Activated CD4-positive, alpha-beta T cell treated with anti-CD3 and anti-CD28 coated beads for 36 hours (primary cell): Measurements from ENCODE around the gene EBF4. TPM values are rescaled to one million over a fixed set of nuclear protein-coding genes. Genes with fewer than 3 reads are reported as not detected.

Source experiments
- ATAC-seq: fragments of 200-7000 bp; cut with Tn5 transposase; one replicate; pipeline ENCODE4 v1.10.0; 2021; ENCODE audit warnings: mild to moderate bottlenecking, moderate library complexity
- CTCF ChIA-PET: fragments of 350-600 bp; sonication (Branson Sonifier 250); formaldehyde crosslinking; loops from one replicate; lab custom pipeline; 2021; ENCODE audit warnings: antibody characterized with exemption; lab: Charles Lee
- POLR2A ChIA-PET: fragments of 350-600 bp; sonication (Branson Sonifier 250); formaldehyde crosslinking; loops from one replicate; lab custom pipeline; 2021; ENCODE audit warnings: antibody characterized with exemption, inconsistent platforms; lab: Charles Lee
- DNase-seq: peaks from one replicate; pipeline ENCODE4 v3.0.0-alpha.2; 2020
- H3K27ac Mint-ChIP-seq: one replicate; pipeline ENCODE4 v1.8.0; 2021; ENCODE audit warnings: mixed read lengths
- H3K27me3 Mint-ChIP-seq: one replicate; pipeline ENCODE4 v1.8.0; 2021; ENCODE audit warnings: mixed read lengths
- H3K36me3 Mint-ChIP-seq: one replicate; pipeline ENCODE4 v1.8.0; 2021; ENCODE audit warnings: low read depth, mixed read lengths
- H3K4me1 Mint-ChIP-seq: one replicate; pipeline ENCODE4 v1.8.0; 2021; ENCODE audit warnings: mixed read lengths
- H3K4me3 Mint-ChIP-seq: one replicate; pipeline ENCODE4 v1.8.0; 2021; ENCODE audit warnings: mild to moderate bottlenecking, moderate library complexity, mixed read lengths
- H3K9me3 Mint-ChIP-seq: one replicate; pipeline ENCODE4 v1.8.0; 2021; ENCODE audit warnings: low read depth, mixed read lengths
- intact Hi-C, 2 experiments: fragments of 100-400 bp; cut with DNase I in 1 of 2; cut with micrococcal nuclease in 1 of 2; formaldehyde crosslinking; loops; one replicate each; pipeline versions ENCODE4 v1.14.2 to v1.15.1; 2022 to 2024; cut with DNase I, micrococcal nuclease
- total RNA-seq, 2 experiments: library from RNA; stranded (reverse); gene quantifications; one replicate each; pipeline ENCODE4 v1.2.3, GENCODE V29; 2021

EBF4 gene
- total RNA-seq, 2 experiments from 2014 or later = 3.7 to 4.3 TPM

- no peak for ATAC-seq
- H3K27me3 Mint-ChIP-seq = peaks cover 43% of the 10 kb centered on the region
- no peak for DNase-seq
- POLR2A ChIA-PET = no interaction called here
- H3K36me3 Mint-ChIP-seq = peaks cover 4% of the 10 kb centered on the region
- no peak overlapping the region for H3K4me3 Mint-ChIP-seq
- no peak overlapping the region for H3K27ac Mint-ChIP-seq
- CTCF ChIA-PET = interaction anchor here (0.5 to 0.8 kb wide), 3 partner anchors 70 to 216 kb away, joined by 3 to 5 read pairs (median 4); no protein-coding TSS in a partner anchor
- intact Hi-C loops = no loop called here
- peaks cover 22% of the 10 kb centered on the region for H3K4me1 Mint-ChIP-seq
- H3K9me3 Mint-ChIP-seq = no peaks in the 10 kb centered on the region
Observed at GRCh38 chr20:2797136-2797983, 104.8 kb downstream of the EBF4 start.

- ChIA-PET POLR2A (no interaction called here), CTCF (no interaction called here)
- intact Hi-C loops = no loop called here
- H3K9me3 Mint-ChIP-seq = no peaks in the 10 kb centered on the region
- H3K27me3 Mint-ChIP-seq = peaks cover 47% of the 10 kb centered on the region
- peaks cover 4% of the 10 kb centered on the region for H3K36me3 Mint-ChIP-seq
- peaks cover 22% of the 10 kb centered on the region for H3K4me1 Mint-ChIP-seq
- no peak overlapping the region for H3K27ac Mint-ChIP-seq
- H3K4me3 Mint-ChIP-seq = no peak overlapping the region
- ATAC-seq (no peak), DNase-seq (no peak)
Observed at GRCh38 chr20:2798095-2798805, 105.7 kb downstream of the EBF4 start.

- peak overlapping the region; percentile 86 for H3K4me3 Mint-ChIP-seq
- H3K27me3 Mint-ChIP-seq = peaks cover 47% of the 10 kb centered on the region
- CTCF ChIA-PET = no interaction called here
- H3K36me3 Mint-ChIP-seq = peaks cover 4% of the 10 kb centered on the region
- POLR2A ChIA-PET = no interaction called here
- DNase-seq = peak; percentile 23
- intact Hi-C loops = loop anchor here in 1 of 2 experiments (1.0 kb wide), 1 partner anchor 49 kb away; no protein-coding TSS in a partner anchor
- H3K9me3 Mint-ChIP-seq = no peaks in the 10 kb centered on the region
- no peak overlapping the region for H3K27ac Mint-ChIP-seq
- peaks cover 22% of the 10 kb centered on the region for H3K4me1 Mint-ChIP-seq
- ATAC-seq = peak; percentile 51
Observed at GRCh38 chr20:2798814-2799213, 106.2 kb downstream of the EBF4 start.

GRCh38 chr20:2799271-2799670 lies 106.7 kb downstream of the EBF4 start:
- no peak for DNase-seq
- Mint-ChIP-seq H3K27me3 (peaks cover 51% of the 10 kb centered on the region), H3K4me3 (peak overlapping the region; percentile 86), H3K9me3 (no peaks in the 10 kb centered on the region), H3K27ac (peak overlapping the region; percentile 89), H3K4me1 (peaks cover 22% of the 10 kb centered on the region), H3K36me3 (peaks cover 4% of the 10 kb centered on the region)
- peak; percentile 26 for ATAC-seq
- POLR2A ChIA-PET = no interaction called here
- intact Hi-C loops = loop anchor here in 1 of 2 experiments (1.0 kb wide), 1 partner anchor 49 kb away; no protein-coding TSS in a partner anchor
- CTCF ChIA-PET = no interaction called here

- H3K27me3 Mint-ChIP-seq = peaks cover 52% of the 10 kb centered on the region
- POLR2A ChIA-PET = no interaction called here
- peaks cover 22% of the 10 kb centered on the region for H3K4me1 Mint-ChIP-seq
- H3K27ac Mint-ChIP-seq = peak overlapping the region; percentile 89
- H3K4me3 Mint-ChIP-seq = peak overlapping the region; percentile 86
- H3K9me3 Mint-ChIP-seq = no peaks in the 10 kb centered on the region
- intact Hi-C loops = loop anchor here in 1 of 2 experiments (1.0 kb wide), 1 partner anchor 50 kb away; no protein-coding TSS in a partner anchor
- DNase-seq = peak; percentile 38
- H3K36me3 Mint-ChIP-seq = peaks cover 4% of the 10 kb centered on the region
- peak; percentile 60 for ATAC-seq
- CTCF ChIA-PET = no interaction called here
Observed at GRCh38 chr20:2799688-2800520, 107.3 kb downstream of the EBF4 start.

GRCh38 chr20:2800521-2801285 lies 108.1 kb downstream of the EBF4 start, which contains the start of gene CPXM1:
Gene CPXM1 (minus strand): TSS chr20:2800627. CDS start chr20:2800572, 55 bp downstream.
- Mint-ChIP-seq H3K4me1 (peaks cover 22% of the 10 kb centered on the region), H3K9me3 (no peaks in the 10 kb centered on the region), H3K27me3 (peaks cover 57% of the 10 kb centered on the region), H3K36me3 (peaks cover 4% of the 10 kb centered on the region), H3K4me3 (peak within 1 kb of the TSS; percentile 86), H3K27ac (peak within 1 kb of the TSS; percentile 89)
- DNase-seq (peak; percentile 44), ATAC-seq (peak; percentile 42)
- POLR2A ChIA-PET = interaction anchor here (0.6 kb wide), 1 partner anchor 112 kb away, joined by 3 read pairs; no protein-coding TSS in a partner anchor
- intact Hi-C loops = no loop called here
- CTCF ChIA-PET = interaction anchor here (1.0 to 1.6 kb wide), 2 partner anchors 9 to 21 kb away, joined by 3 to 6 read pairs; no protein-coding TSS in a partner anchor

GRCh38 chr20:2801286-2801728 lies 108.7 kb downstream of the EBF4 start:
- POLR2A ChIA-PET = interaction anchor here (0.6 kb wide), 2 partner anchors 112 to 247 kb away, joined by 3 read pairs; no protein-coding TSS in a partner anchor
- peaks cover 60% of the 10 kb centered on the region for H3K27me3 Mint-ChIP-seq
- H3K27ac Mint-ChIP-seq = peak overlapping the region; percentile 45
- H3K36me3 Mint-ChIP-seq = peaks cover 4% of the 10 kb centered on the region
- no peaks in the 10 kb centered on the region for H3K9me3 Mint-ChIP-seq
- H3K4me1 Mint-ChIP-seq = peaks cover 22% of the 10 kb centered on the region
- intact Hi-C loops = no loop called here
- CTCF ChIA-PET = interaction anchor here (1.0 to 1.6 kb wide), 2 partner anchors 9 to 20 kb away, joined by 3 to 6 read pairs; no protein-coding TSS in a partner anchor
- H3K4me3 Mint-ChIP-seq = peak overlapping the region; percentile 67
- ATAC-seq (no peak), DNase-seq (no peak)

- POLR2A ChIA-PET = no interaction called here
- peaks cover 64% of the 10 kb centered on the region for H3K27me3 Mint-ChIP-seq
Observed at GRCh38 chr20:2804041-2804828, 111.7 kb downstream of the EBF4 start.

GRCh38 chr20:2804852-2805688 lies 112.5 kb downstream of the EBF4 start:
- Mint-ChIP-seq H3K9me3 (no peaks in the 10 kb centered on the region), H3K27me3 (peaks cover 56% of the 10 kb centered on the region), H3K4me3 (no peak overlapping the region), H3K4me1 (peaks cover 10% of the 10 kb centered on the region), H3K27ac (no peak overlapping the region), H3K36me3 (peaks cover under 1% of the 10 kb centered on the region)
- CTCF ChIA-PET = interaction anchor here (0.8 kb wide), 1 partner anchor 37 kb away, joined by 3 read pairs; no protein-coding TSS in a partner anchor
- intact Hi-C loops = no loop called here
- POLR2A ChIA-PET = no interaction called here
- DNase-seq = no peak
- ATAC-seq = no peak

More at GRCh38 chr20:2804041-2804828, 111.7 kb downstream of the EBF4 start:
- Mint-ChIP-seq H3K4me3 (no peak overlapping the region), H3K36me3 (peaks cover 4% of the 10 kb centered on the region), H3K4me1 (peaks cover 18% of the 10 kb centered on the region), H3K27ac (no peak overlapping the region), H3K9me3 (no peaks in the 10 kb centered on the region)
- no peak for DNase-seq
- intact Hi-C loops = no loop called here
- CTCF ChIA-PET = no interaction called here
- ATAC-seq = no peak
